HFFc6 (cell line): ENCODE measurements around the gene CSNK1G1. TPM values are rescaled to one million over a fixed set of nuclear protein-coding genes. Genes with fewer than 3 reads are reported as not detected.

Experiments
- DNase-seq: peaks from one replicate; pipeline ENCODE4 v3.0.0-alpha.2; 2018
- H3K27ac Mint-ChIP-seq: 2 replicates; pipeline ENCODE4 v1.8.0; 2020; ENCODE audit warnings: mild to moderate bottlenecking, mixed read lengths
- H3K27me3 Mint-ChIP-seq: 2 replicates; pipeline ENCODE4 v1.8.0; 2021; ENCODE audit warnings: mild to moderate bottlenecking, moderate library complexity, mixed read lengths; ENCODE audit not compliant: insufficient read depth
- H3K36me3 Mint-ChIP-seq: 2 replicates; pipeline ENCODE4 v1.8.0; 2021; ENCODE audit warnings: low read depth, mixed read lengths
- H3K4me1 Mint-ChIP-seq: 2 replicates; pipeline ENCODE4 v1.8.0; 2020; ENCODE audit warnings: low read depth, mixed read lengths
- H3K4me3 Mint-ChIP-seq: 2 replicates; pipeline ENCODE4 v1.8.0; 2020; ENCODE audit warnings: mild to moderate bottlenecking, moderate library complexity, mixed read lengths
- H3K9me3 Mint-ChIP-seq: 2 replicates; pipeline ENCODE4 v1.8.0; 2020; ENCODE audit warnings: mild to moderate bottlenecking, mixed read lengths
- CTCF ChIP-seq: fragments of 200-600 bp; sonication (generic); IDR thresholded peaks from 2 replicates; pipeline ENCODE4 v1.5.0; 2021; ENCODE audit warnings: antibody characterized with exemption, mild to moderate bottlenecking
- total RNA-seq, 6 experiments: library from RNA; stranded (reverse); fragmentation: NEBNext Ultra II Directional; extraction: Animal tissue kit (Norgen Biotek cat#: 25700); gene quantifications; 2 replicates in 1 of 6; 3 replicates in 5 of 6; pipeline ENCODE4 v1.2.3, GENCODE V29; 2021

CSNK1G1 gene
- total RNA-seq, 6 experiments from 2014 or later = 16.4 to 20.5 (median 18.6) TPM

- H3K27me3 Mint-ChIP-seq = no peaks in the 10 kb centered on the region
- H3K4me3 Mint-ChIP-seq = no peak overlapping the region
- no peak for DNase-seq
- no peak for TF ChIP-seq CTCF
- no peak overlapping the region for H3K27ac Mint-ChIP-seq
- peaks cover 23% of the 10 kb centered on the region for H3K4me1 Mint-ChIP-seq
- H3K9me3 Mint-ChIP-seq = no peaks in the 10 kb centered on the region
- no peaks in the 10 kb centered on the region for H3K36me3 Mint-ChIP-seq
These were observed 66.4 kb downstream of the CSNK1G1 start for GRCh38 chr15:64289550-64289949.

- Mint-ChIP-seq H3K36me3 (no peaks in the 10 kb centered on the region), H3K27ac (no peak overlapping the region), H3K4me1 (peaks cover 27% of the 10 kb centered on the region), H3K9me3 (no peaks in the 10 kb centered on the region), H3K27me3 (no peaks in the 10 kb centered on the region), H3K4me3 (no peak overlapping the region)
- no peak for DNase-seq
- TF ChIP-seq CTCF = no peak
These were observed 67.0 kb downstream of the CSNK1G1 start for GRCh38 chr15:64288999-64289398.

- DNase-seq = peak; percentile 45
- no peak overlapping the region for H3K27ac Mint-ChIP-seq
- H3K4me3 Mint-ChIP-seq = no peak overlapping the region
- no peaks in the 10 kb centered on the region for H3K9me3 Mint-ChIP-seq
- no peaks in the 10 kb centered on the region for H3K36me3 Mint-ChIP-seq
- H3K4me1 Mint-ChIP-seq = peaks cover 32% of the 10 kb centered on the region
- TF ChIP-seq CTCF = no peak
- H3K27me3 Mint-ChIP-seq = no peaks in the 10 kb centered on the region
These were observed 67.4 kb downstream of the CSNK1G1 start for GRCh38 chr15:64288577-64288976.

GRCh38 chr15:64287953-64288352 lies 68.0 kb downstream of the CSNK1G1 start:
- H3K4me1 Mint-ChIP-seq = peaks cover 34% of the 10 kb centered on the region
- H3K27ac Mint-ChIP-seq = no peak overlapping the region
- H3K36me3 Mint-ChIP-seq = no peaks in the 10 kb centered on the region
- no peak for TF ChIP-seq CTCF
- no peaks in the 10 kb centered on the region for H3K27me3 Mint-ChIP-seq
- H3K4me3 Mint-ChIP-seq = no peak overlapping the region
- DNase-seq = no peak
- H3K9me3 Mint-ChIP-seq = no peaks in the 10 kb centered on the region

- no peaks in the 10 kb centered on the region; the same call in 1 of the 2 replicates for H3K27me3 Mint-ChIP-seq
- no peak overlapping the region for H3K27ac Mint-ChIP-seq
- H3K4me3 Mint-ChIP-seq = no peak overlapping the region
- TF ChIP-seq CTCF = no peak
- no peaks in the 10 kb centered on the region for H3K9me3 Mint-ChIP-seq
- no peak for DNase-seq
- H3K4me1 Mint-ChIP-seq = peaks cover 41% of the 10 kb centered on the region
- H3K36me3 Mint-ChIP-seq = no peaks in the 10 kb centered on the region
These were observed 69.5 kb downstream of the CSNK1G1 start for GRCh38 chr15:64286473-64286872.

- no peaks in the 10 kb centered on the region for H3K9me3 Mint-ChIP-seq
- peaks cover 41% of the 10 kb centered on the region for H3K4me1 Mint-ChIP-seq
- H3K27me3 Mint-ChIP-seq = no peaks in the 10 kb centered on the region; the same call in 1 of the 2 replicates
- no peak for TF ChIP-seq CTCF
- H3K4me3 Mint-ChIP-seq = no peak overlapping the region
- H3K36me3 Mint-ChIP-seq = no peaks in the 10 kb centered on the region
- no peak for DNase-seq
- H3K27ac Mint-ChIP-seq = peak overlapping the region; percentile 51
These were observed 70.1 kb downstream of the CSNK1G1 start for GRCh38 chr15:64285871-64286270.
